Progenitor cell of endocrine pancreas (in vitro differentiated cells): ENCODE data around the gene UGT1A8. TPM values are rescaled to one million over a fixed set of nuclear protein-coding genes. Genes with fewer than 3 reads are reported as not detected.

Source experiments
- DNase-seq: peaks from one replicate; pipeline ENCODE4 v3.0.0; 2021; ENCODE audit warnings: low spot score; ENCODE audit not compliant: unreplicated experiment
- H3K27ac Mint-ChIP-seq: 2 replicates; pipeline ENCODE4 v1.8.0; 2021; ENCODE audit warnings: mild to moderate bottlenecking, moderate library complexity, mixed read lengths
- H3K27me3 Mint-ChIP-seq: 2 replicates; pipeline ENCODE4 v1.8.0; 2021; ENCODE audit warnings: mixed read lengths
- H3K36me3 Mint-ChIP-seq: 2 replicates; pipeline ENCODE4 v1.8.0; 2022; ENCODE audit warnings: mixed read lengths; ENCODE audit not compliant: insufficient read depth
- H3K4me1 Mint-ChIP-seq: 2 replicates; pipeline ENCODE4 v1.8.0; 2021; ENCODE audit warnings: low read depth, mixed read lengths
- H3K4me3 Mint-ChIP-seq: 2 replicates; pipeline ENCODE4 v1.8.0; 2021; ENCODE audit warnings: low read depth, mild to moderate bottlenecking, moderate library complexity, mixed read lengths
- H3K9me3 Mint-ChIP-seq: 2 replicates; pipeline ENCODE4 v1.8.0; 2021; ENCODE audit warnings: low read depth, mixed read lengths
- total RNA-seq: library from RNA; stranded (reverse); gene quantifications from 2 replicates; pipeline ENCODE4 v1.2.1, GENCODE V29; 2021
- TF ChIP-seq, protein P1 (sequence below): fragments of 200-600 bp; sonication (generic); IDR thresholded peaks from one replicate; pipeline ENCODE4 v1.5.0; 2021; ENCODE audit warnings: antibody characterized with exemption, mild to moderate bottlenecking; ENCODE audit not compliant: unreplicated experiment

Gene UGT1A8
- total RNA-seq, 1 donor from 2014 or later: not detected

DNA sequence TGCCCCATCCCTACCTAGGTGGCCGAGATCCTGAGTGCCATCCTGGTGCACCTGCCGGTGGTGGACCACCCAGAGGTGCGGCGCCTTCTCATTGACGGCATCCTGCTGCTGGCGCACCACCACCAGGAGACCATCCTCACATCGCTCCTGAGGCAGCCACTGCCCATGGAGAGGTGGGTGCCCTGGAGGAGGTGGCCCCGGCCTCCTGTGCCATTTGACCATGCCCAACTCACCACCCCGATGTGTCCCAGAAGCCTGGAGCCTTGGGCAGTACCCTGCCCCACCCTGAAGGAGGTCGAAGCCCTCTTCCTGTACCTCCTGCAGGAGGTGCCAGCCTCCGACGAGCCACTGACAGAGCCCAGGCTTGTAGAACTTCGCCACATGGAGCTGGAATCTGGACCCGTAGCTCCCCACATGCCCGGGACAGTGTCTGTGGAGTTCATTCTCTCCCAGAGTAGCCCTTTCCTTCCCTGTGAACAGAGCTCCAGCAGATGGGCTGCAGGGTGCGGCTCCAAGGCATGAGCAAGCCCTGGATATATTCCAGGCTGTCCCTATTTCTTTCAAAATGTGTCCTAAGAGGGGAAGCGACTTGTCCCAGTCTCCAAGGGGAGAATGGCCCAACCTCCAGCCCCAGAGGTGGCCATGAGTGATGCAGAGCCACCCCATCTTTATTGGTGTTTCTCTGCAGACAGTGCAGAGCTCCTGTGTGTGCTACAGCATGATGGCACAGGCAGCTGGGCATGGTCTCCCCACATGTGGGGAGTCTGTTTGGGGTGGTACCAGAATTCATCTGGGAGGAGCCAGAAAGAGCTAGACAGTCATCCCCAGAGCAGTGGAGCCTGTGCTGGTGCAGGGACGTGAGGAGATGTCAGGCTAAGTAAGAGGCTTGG, 202.7 kb downstream of the UGT1A8 start:
- no peak for DNase-seq
- TF ChIP-seq, protein P1, sequence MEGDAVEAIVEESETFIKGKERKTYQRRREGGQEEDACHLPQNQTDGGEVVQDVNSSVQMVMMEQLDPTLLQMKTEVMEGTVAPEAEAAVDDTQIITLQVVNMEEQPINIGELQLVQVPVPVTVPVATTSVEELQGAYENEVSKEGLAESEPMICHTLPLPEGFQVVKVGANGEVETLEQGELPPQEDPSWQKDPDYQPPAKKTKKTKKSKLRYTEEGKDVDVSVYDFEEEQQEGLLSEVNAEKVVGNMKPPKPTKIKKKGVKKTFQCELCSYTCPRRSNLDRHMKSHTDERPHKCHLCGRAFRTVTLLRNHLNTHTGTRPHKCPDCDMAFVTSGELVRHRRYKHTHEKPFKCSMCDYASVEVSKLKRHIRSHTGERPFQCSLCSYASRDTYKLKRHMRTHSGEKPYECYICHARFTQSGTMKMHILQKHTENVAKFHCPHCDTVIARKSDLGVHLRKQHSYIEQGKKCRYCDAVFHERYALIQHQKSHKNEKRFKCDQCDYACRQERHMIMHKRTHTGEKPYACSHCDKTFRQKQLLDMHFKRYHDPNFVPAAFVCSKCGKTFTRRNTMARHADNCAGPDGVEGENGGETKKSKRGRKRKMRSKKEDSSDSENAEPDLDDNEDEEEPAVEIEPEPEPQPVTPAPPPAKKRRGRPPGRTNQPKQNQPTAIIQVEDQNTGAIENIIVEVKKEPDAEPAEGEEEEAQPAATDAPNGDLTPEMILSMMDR: no peak
- Mint-ChIP-seq H3K27ac (no peak overlapping the region), H3K9me3 (no peaks in the 10 kb centered on the region), H3K27me3 (no peaks in the 10 kb centered on the region), H3K36me3 (no peaks in the 10 kb centered on the region), H3K4me3 (no peak overlapping the region), H3K4me1 (no peaks in the 10 kb centered on the region)

DNA sequence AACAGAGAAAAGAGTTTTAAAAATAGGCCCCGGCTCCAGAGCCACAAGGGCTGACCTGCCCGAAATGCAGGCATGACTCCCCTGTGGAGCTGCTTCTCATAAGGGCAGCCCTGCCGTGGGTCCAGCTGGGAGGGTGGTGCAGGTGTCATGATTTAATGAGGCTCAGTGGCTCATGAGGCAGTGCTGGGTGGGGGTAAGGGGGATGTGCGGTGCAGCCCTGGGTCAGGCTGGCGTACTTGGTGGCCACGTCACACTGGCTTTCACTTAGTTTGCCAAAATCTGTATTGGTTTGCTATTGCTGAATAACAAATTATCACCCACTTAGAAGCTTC, 203.3 kb downstream of the UGT1A8 start:
- TF ChIP-seq, protein P1: no peak
- peaks cover 1% of the 10 kb centered on the region for H3K36me3 Mint-ChIP-seq
- H3K27ac Mint-ChIP-seq: no peak overlapping the region
- no peak for DNase-seq
- H3K9me3 Mint-ChIP-seq: no peaks in the 10 kb centered on the region
- H3K4me3 Mint-ChIP-seq: no peak overlapping the region
- no peaks in the 10 kb centered on the region for H3K4me1 Mint-ChIP-seq
- peaks cover 2% of the 10 kb centered on the region for H3K27me3 Mint-ChIP-seq

DNA sequence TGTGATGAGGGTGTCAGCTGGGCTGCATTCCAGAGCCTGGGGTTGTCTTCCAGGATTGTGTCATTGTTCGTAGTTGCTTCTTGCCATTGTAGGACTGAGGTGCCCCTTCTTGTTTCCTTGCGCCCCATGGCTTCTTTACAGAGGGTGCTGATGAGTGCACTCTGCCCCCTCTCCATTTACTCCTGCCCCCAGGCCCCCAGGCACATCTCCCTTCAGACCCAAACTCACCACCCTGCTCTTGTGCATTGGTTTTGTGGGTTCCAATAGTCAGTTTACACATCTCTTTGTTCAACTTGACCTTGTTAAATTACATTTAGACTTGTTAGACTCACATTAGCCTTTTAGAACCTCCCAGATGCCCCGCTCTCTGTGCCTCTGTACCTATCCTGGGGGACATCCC, 203.8 kb downstream of the UGT1A8 start:
- TF ChIP-seq, protein P1: no peak
- Mint-ChIP-seq H3K9me3 (peaks cover under 1% of the 10 kb centered on the region), H3K27ac (no peak overlapping the region), H3K4me3 (no peak overlapping the region), H3K4me1 (no peaks in the 10 kb centered on the region), H3K27me3 (peaks cover 2% of the 10 kb centered on the region), H3K36me3 (peaks cover 1% of the 10 kb centered on the region)
- no peak for DNase-seq

DNA sequence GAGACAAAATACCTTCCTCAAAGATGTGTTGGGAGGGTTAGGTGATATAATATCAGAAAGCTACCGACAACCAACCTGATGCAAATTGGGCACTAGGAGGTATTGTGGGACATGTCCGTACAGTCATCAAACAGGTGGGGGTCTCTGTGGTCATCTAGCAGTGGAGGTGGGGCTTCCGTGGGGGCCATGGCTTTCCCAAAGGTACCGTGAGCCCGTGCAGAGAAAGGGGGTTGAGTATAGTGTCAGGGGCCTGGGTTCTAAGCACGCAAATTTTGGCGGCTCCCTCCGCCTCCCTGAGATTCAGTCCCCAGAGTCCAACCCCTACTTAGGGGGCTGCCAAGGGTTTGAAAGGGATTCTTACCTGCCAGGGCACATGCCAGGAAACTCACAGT, 204.3 kb downstream of the UGT1A8 start:
- no peak overlapping the region for H3K4me3 Mint-ChIP-seq
- H3K4me1 Mint-ChIP-seq: no peaks in the 10 kb centered on the region
- no peak overlapping the region for H3K27ac Mint-ChIP-seq
- peaks cover 2% of the 10 kb centered on the region for H3K27me3 Mint-ChIP-seq
- TF ChIP-seq, protein P1: no peak
- H3K36me3 Mint-ChIP-seq: peaks cover 1% of the 10 kb centered on the region
- DNase-seq: no peak
- peaks cover 3% of the 10 kb centered on the region for H3K9me3 Mint-ChIP-seq

DNA sequence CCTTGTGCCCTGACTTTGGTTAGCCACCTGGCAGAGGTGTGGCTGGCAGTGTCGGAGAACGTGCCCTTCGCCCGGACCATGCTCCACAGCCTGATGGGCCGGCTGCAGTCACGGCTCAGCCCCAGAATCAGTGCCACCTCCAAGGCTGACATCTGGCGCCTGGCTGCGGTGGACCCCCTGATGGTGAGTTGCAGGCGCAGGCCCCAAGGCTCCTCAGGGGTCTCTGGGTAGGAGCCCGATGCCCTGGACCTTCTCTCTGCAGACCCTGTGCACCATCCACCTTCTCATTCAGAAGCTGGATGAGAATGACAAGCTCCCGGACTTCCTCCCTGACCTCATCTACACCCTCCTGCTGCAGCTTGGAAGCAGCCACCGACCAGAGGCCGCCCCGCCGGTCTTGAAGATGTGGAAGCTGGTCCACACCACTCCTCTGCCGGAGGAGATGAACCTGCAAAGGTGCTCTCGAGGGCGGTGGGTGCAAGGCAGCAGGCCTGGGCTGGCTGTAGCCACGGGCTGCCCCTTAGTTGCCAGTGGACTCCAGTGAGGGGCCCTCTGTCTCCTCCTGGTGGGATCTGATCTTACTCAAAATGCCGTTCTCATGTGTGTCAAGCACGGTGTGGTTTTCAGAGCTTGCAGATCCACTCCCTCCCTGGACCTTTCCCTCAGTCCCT, 204.8 kb downstream of the UGT1A8 start:
- TF ChIP-seq, protein P1: no peak
- Mint-ChIP-seq H3K4me1 (no peaks in the 10 kb centered on the region), H3K27ac (no peak overlapping the region), H3K36me3 (peaks cover 1% of the 10 kb centered on the region), H3K4me3 (no peak overlapping the region), H3K9me3 (peaks cover 3% of the 10 kb centered on the region), H3K27me3 (peaks cover 2% of the 10 kb centered on the region)
- no peak for DNase-seq

Other genes with a start within 250 kb of the UGT1A8 start
- 36.9 and 38.3 TPM in 2 replicates for gene USP40, start 50.9 kb upstream of the UGT1A8 start, total RNA-seq
- gene UGT1A10, start 18.8 kb downstream of the UGT1A8 start, total RNA-seq: not detected in 2 replicates
- not detected in 2 replicates for gene UGT1A9, start 54.3 kb downstream of the UGT1A8 start, total RNA-seq
- gene UGT1A7, start 64.3 kb downstream of the UGT1A8 start, total RNA-seq: not detected in 2 replicates
- gene UGT1A6, start 75.3 kb downstream of the UGT1A8 start, total RNA-seq: not detected in 2 replicates
- gene UGT1A5, start 95.3 kb downstream of the UGT1A8 start, total RNA-seq: not detected in 2 replicates
- not detected in 2 replicates for gene UGT1A4, start 101.1 kb downstream of the UGT1A8 start, total RNA-seq
- not detected in 2 replicates for gene UGT1A3, start 111.4 kb downstream of the UGT1A8 start, total RNA-seq
- not detected in 2 replicates for gene UGT1A1, start 142.6 kb downstream of the UGT1A8 start, total RNA-seq
- not detected in 2 replicates for gene MROH2A, start 160.7 kb downstream of the UGT1A8 start, total RNA-seq
- gene HJURP, start 236.9 kb downstream of the UGT1A8 start, total RNA-seq: 22.0 and 23.1 TPM in 2 replicates